ENCODE data around the gene MZB1.
A peak's percentile ranks its signal among the peaks of the same experiment; 100 is the strongest.

MZB1 gene

DNA sequence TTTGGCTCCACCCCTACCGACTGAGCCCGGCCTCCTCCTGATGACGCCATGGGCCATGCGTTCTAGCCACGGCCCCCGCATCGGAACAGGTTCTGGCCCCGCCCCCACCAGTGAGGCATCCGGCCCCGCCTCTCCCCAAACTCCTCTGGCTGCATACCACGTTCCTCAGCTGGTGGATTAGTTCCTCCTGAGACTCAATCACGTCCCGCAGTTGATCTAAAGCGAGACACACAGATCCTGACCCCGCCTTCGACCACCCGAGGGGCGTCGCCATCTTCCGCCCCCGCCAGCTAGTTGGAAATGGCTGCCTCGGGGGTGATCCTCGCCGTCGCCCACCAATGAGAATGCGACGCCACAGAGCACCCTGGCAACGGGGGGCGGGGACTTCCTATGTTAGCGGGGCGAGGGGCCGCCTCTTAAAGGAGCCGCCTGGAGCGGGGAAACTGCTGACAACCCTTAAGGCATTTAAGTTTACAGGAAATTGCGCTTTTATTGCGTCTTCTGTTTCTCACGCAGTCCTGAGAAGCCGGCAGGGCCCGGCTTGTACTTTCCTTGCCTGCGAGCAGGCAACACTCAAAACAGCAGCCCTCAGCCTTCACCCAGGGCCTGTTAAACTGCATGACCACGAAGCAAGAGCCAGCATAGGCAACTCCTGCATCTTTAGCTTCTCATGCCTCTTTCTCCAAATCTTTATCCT, 14.2 kb upstream of the MZB1 start, which contains the start of gene SPATA24:
Gene SPATA24, minus strand, starts transcription at position 303 of the 697 bp plus-strand sequence. Its CDS starts 29 bp downstream, at position 274.
- no peaks in the 10 kb centered on the region for H3K27me3 Mint-ChIP-seq
- H3K36me3 Mint-ChIP-seq = peaks cover 9% of the 10 kb centered on the region
- H3K27ac Mint-ChIP-seq = peak within 1 kb of the TSS; percentile 98
- peaks cover 40% of the 10 kb centered on the region for H3K4me1 Mint-ChIP-seq
- CTCF ChIA-PET = interaction anchor here (0.5 to 2.9 kb wide), 6 partner anchors 11 to 1167 kb away, joined by 3 to 22 read pairs (median 6); no protein-coding TSS in a partner anchor
- H3K9me3 Mint-ChIP-seq = no peaks in the 10 kb centered on the region
- peak; percentile 99 for DNase-seq
- H3K4me3 Mint-ChIP-seq = peak within 1 kb of the TSS; percentile 85

DNA sequence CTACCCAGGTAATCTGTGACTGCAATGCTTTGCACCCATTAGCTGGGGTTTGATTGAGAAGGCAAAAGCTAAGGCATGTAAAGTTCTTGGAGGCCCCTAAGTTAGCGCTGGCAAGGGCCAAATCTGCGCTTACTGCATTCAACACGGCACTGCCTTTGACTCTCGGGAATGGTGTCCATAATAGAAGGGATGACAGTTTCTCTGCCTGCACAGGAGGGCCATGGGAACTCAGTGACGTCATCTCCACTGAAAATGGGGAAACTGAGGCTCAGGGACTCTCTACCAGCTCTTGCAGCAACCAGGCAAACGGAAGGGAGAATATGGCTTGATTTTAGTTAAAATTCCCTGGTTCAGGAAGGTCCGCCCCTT, 13.7 kb upstream of the MZB1 start:
- H3K9me3 Mint-ChIP-seq = no peaks in the 10 kb centered on the region
- CTCF ChIA-PET = interaction anchor here (0.5 to 2.9 kb wide), 6 partner anchors 12 to 1168 kb away, joined by 3 to 22 read pairs (median 6); no protein-coding TSS in a partner anchor
- H3K4me1 Mint-ChIP-seq = peaks cover 40% of the 10 kb centered on the region
- peaks cover 9% of the 10 kb centered on the region for H3K36me3 Mint-ChIP-seq
- H3K27ac Mint-ChIP-seq = peak overlapping the region; percentile 98
- no peaks in the 10 kb centered on the region for H3K27me3 Mint-ChIP-seq
- peak; percentile 25 for DNase-seq
- H3K4me3 Mint-ChIP-seq = peak overlapping the region; percentile 85

DNA sequence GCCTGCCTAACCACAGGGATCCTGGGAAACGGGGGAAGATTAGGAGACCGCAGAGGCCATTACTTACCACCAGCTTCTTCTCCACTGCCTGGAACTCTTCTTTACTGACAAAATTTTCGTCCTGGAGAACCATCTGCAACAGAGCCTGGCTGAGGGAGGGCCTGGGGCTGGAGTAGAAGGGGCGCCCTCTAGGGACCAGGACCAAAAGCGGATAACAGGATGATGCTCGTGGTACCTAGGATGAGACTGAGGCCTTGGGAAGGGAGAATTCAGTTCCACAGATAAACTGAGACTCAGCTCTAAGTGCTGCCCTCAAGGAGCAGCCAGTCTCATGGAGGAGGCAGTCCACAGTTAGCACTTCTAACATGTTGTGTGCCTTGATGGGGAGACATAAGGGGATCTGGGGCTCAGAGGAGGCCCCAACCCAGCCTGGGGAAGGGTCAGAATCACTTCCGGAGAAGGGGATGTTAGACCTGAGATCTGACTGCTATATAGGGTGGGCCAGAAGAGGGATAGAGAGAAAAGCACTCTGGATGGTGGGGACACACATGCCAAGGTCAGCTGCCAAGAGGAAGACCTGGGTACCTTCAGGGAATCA, 12.9 kb upstream of the MZB1 start:
- Mint-ChIP-seq H3K9me3 (no peaks in the 10 kb centered on the region), H3K27ac (peak overlapping the region; percentile 98), H3K27me3 (no peaks in the 10 kb centered on the region), H3K36me3 (peaks cover 9% of the 10 kb centered on the region), H3K4me1 (peaks cover 39% of the 10 kb centered on the region), H3K4me3 (peak overlapping the region; percentile 85)
- CTCF ChIA-PET = interaction anchor here (0.5 to 2.9 kb wide), 10 partner anchors 10 to 923 kb away, joined by 3 to 22 read pairs (median 4); partner anchors contain the start of gene DNAJC18
- peak; percentile 33 for DNase-seq

DNA sequence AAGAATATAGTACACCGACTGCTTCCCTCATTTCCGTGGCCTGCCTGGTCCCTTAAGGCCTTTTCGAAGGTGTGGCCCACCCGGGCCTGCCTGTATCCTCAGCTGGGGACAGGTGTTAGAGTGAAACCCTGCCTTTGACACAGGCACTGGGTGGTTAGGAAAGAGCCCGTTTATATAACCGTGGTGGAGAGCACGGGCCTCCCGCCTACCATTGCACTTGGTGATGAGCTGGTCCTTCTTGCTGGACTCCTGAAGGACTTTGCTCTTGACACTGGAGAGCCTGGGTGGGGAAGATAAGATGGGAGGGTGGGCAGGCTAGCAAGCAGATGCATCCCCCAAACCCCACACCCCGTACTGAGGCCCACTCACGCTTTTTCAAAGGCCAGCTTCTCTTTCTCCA, 11.8 kb upstream of the MZB1 start:
- Mint-ChIP-seq H3K9me3 (no peaks in the 10 kb centered on the region), H3K36me3 (peaks cover 8% of the 10 kb centered on the region), H3K4me3 (no peak overlapping the region), H3K27ac (no peak overlapping the region), H3K4me1 (peaks cover 38% of the 10 kb centered on the region), H3K27me3 (no peaks in the 10 kb centered on the region)
- no peak for DNase-seq
- CTCF ChIA-PET = interaction anchor here (1.2 to 2.4 kb wide), 5 partner anchors 11 to 116 kb away, joined by 4 to 11 read pairs (median 5); no protein-coding TSS in a partner anchor

DNA sequence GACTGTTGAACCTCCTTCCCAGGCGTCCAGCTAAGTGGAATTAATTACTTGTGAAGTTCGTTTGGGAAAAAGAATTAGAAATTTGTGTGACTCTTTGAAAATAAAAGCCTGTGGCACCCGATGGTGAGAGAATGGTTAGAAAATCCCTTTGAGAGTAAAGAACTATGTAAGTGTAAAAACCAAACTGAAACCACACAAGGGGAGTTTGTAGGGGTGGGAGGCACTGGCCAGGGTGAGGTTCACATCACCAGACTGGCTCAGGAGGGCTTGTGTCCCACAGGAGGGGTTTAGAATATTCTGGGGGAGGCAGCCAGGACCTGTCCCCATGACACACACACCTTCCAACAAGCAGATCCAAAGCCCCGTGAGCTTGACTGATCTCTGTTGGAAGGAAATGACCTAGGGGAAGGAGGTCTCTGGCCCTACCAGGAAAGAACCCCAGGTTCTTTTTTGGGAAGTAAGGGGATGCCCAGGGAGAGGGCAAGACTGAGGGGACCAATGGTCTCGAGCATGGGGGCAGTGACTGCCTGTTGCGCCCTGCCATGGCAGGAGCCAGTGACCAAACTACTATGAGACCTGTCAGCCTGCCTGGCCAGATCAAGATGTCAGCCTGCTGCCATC, 9.9 kb upstream of the MZB1 start:
- Mint-ChIP-seq H3K4me1 (peaks cover 41% of the 10 kb centered on the region), H3K4me3 (no peak overlapping the region), H3K27me3 (peaks cover 7% of the 10 kb centered on the region), H3K27ac (no peak overlapping the region), H3K9me3 (no peaks in the 10 kb centered on the region), H3K36me3 (peaks cover 8% of the 10 kb centered on the region)
- no peak for DNase-seq
- CTCF ChIA-PET = interaction anchor here (0.9 kb wide), 1 partner anchor 10 kb away, joined by 3 read pairs; no protein-coding TSS in a partner anchor

DNA sequence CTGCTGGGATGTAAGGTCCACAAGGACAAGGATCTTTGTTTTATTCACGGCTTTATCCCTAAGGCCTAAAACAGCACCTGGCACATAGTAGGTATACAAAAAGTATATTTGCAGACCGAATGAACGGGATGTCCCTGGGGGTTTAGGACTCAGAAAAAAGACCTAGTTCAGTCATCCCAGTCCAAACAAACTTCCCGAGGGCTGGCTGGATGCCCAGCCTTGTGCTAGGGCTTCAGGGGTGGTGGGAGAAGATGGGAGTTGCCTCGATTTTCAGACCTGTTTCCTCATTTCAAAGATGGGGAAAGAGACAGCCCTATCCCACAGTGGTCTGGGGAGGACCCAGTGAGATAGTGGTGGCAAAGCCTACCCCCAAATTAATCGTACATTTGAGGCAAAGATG, 8.2 kb upstream of the MZB1 start:
- CTCF ChIA-PET = no interaction called here
- peaks cover 35% of the 10 kb centered on the region for H3K4me1 Mint-ChIP-seq
- DNase-seq = no peak
- no peaks in the 10 kb centered on the region for H3K9me3 Mint-ChIP-seq
- H3K4me3 Mint-ChIP-seq = no peak overlapping the region
- H3K36me3 Mint-ChIP-seq = peaks cover 8% of the 10 kb centered on the region
- peaks cover 23% of the 10 kb centered on the region for H3K27me3 Mint-ChIP-seq
- peak overlapping the region; percentile 35 for H3K27ac Mint-ChIP-seq

DNA sequence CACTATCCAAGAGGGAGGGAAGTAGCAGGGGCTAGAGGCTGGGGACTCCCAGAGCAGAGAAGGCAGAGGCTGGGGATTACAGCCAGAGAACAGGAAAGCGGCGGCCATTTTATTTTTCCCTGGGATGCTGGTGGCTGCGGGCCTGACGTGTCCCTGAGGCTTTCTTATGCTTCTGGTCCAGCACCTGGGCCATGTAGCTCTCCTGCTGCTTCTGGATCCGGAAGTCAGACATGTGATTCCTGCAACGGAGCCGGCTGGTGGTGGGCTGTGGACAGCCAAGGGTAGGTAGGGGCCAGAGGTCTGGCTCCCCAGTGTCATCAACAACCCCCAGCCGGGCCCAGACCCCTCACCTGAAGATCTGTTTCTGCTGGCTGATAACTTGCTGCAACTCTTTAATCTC, 7.0 kb upstream of the MZB1 start:
- CTCF ChIA-PET = interaction anchor here (1.3 to 1.6 kb wide), 2 partner anchors 14 to 117 kb away, joined by 3 read pairs; no protein-coding TSS in a partner anchor
- peaks cover 8% of the 10 kb centered on the region for H3K36me3 Mint-ChIP-seq
- no peak for DNase-seq
- H3K27me3 Mint-ChIP-seq = peaks cover 30% of the 10 kb centered on the region
- peaks cover 36% of the 10 kb centered on the region for H3K4me1 Mint-ChIP-seq
- peak overlapping the region; percentile 55 for H3K27ac Mint-ChIP-seq
- H3K4me3 Mint-ChIP-seq = no peak overlapping the region
- no peaks in the 10 kb centered on the region for H3K9me3 Mint-ChIP-seq

DNA sequence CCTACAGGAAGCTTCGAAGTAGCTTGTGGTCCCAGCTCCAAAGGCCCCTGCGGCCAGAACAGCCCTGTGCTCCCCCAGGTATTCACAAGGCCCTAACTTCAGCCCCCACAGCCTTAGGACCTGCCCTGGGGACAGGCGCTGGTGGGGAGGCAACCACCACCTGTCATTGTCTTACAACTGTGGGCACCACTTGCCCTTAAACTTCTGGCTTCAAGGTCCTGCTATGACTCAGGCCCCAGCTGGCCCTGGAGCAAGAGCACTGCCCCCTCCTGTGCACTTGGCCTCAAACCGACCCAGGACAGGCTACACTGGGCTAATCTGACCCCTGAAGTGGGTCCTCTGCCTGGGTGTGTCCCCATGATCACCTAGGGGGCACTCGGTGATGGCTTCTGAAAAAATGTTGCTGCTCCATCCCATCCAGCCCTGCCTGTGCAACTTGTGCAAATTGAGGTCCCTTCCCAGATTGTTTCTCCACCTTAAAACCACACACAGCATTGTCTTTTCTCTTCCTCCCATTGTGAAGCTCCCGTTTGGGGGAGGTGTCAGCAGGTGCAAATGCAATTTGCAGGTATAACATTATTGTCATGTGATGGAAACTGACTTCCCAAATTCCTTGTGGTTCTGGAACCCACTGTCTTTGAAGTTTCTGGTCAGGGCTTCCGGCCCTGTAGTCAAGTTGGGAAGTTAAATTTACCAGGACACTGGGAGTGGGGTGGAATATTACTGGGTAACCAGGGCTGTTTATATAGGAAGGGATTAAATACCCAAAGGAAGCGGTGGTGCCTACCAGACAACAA, 6.3 kb upstream of the MZB1 start:
- H3K9me3 Mint-ChIP-seq = no peaks in the 10 kb centered on the region
- peak overlapping the region; percentile 55 for H3K27ac Mint-ChIP-seq
- no peak for DNase-seq
- CTCF ChIA-PET = interaction anchor here (1.3 to 1.6 kb wide), 2 partner anchors 15 to 118 kb away, joined by 3 read pairs; no protein-coding TSS in a partner anchor
- peaks cover 42% of the 10 kb centered on the region for H3K4me1 Mint-ChIP-seq
- peak overlapping the region; percentile 8 for H3K4me3 Mint-ChIP-seq
- peaks cover 30% of the 10 kb centered on the region for H3K27me3 Mint-ChIP-seq
- peaks cover 4% of the 10 kb centered on the region for H3K36me3 Mint-ChIP-seq

DNA sequence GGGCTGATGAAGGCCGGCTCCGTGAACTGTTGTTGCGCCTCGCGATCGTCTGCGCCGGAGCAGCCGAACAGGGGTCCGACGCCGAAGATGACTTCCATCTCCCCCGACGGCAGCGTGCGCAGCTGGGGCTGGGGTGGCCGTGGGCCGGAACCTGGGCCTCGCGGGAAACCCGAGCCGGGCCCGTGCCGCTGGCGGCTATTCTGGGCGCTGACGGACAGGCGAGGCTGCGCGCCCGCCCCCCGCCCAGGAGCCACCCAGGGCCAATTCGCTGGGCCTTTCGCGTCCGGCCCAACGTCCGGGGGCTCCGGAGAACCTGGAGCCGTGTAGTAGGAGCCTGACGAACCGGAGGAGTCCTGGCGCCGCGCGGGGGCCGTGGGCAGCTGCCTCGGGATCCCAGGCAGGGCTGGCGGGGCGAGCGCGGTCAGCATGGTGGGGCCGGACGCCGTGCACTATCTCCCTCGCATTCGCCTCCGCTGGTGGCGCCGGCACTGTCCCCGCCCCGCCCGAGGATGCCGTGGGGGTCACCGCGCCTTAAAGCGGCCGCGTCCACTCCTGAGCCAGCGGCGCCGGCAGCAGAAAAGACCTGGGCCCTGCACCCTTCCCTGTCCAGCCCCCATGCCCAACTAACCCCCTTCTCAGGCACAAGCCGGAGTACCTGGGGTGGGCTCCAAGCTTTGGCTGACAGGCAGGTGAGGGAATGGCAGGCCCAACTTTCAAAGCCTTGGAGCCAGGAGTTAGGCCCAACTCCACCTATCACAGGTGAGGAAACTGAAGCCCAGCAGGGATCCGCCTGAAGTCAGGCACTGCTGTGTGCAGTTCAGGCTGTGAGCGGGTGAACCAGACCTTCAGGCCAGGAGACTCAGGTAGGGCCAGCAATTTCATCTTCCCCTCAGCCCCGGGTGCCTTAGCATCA, 5.2 kb upstream of the MZB1 start, which contains the start of gene PROB1:
Gene PROB1, minus strand, starts transcription at position 451 of the 913 bp plus-strand sequence. Its CDS starts 23 bp downstream, at position 428.
- Mint-ChIP-seq H3K4me3 (peak within 1 kb of the TSS; percentile 87), H3K4me1 (peaks cover 54% of the 10 kb centered on the region), H3K36me3 (peaks cover 4% of the 10 kb centered on the region), H3K9me3 (no peaks in the 10 kb centered on the region), H3K27me3 (peaks cover 30% of the 10 kb centered on the region), H3K27ac (no peak within 1 kb of the TSS)
- DNase-seq = no peak
- CTCF ChIA-PET = interaction anchor here (0.9 to 1.5 kb wide), 4 partner anchors 16 to 119 kb away, joined by 3 to 4 read pairs (median 3); no protein-coding TSS in a partner anchor

DNA sequence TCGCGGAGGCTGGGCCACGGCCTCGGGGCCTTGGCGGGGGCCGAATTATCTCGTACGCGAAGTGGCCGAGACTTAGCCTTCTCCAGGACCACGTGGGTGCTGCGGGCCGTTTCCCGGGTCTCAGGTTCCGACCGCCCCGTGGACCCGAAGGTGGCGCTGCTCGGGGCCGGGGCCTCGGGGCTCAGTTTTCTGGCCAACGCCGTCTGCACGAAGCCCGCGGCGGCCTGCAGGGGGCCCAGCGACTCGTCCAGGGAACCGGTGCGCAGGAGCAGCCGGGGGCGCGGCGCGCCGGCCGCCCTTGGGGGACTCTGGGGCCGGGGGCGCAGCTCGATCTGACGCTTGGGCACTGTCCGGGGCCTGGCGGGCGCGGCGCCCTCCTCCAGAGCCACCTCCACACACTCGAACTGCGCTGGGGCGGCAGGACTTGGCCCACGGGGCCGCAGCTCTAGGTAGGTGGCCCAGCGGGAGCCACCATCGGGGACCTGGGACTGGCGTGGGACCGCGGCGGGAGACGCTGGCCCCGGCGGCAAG, 4.5 kb upstream of the MZB1 start:
- CTCF ChIA-PET = interaction anchor here (0.9 to 1.5 kb wide), 3 partner anchors 25 to 120 kb away, joined by 3 to 4 read pairs (median 3); no protein-coding TSS in a partner anchor
- peak; percentile 68 for DNase-seq

DNA sequence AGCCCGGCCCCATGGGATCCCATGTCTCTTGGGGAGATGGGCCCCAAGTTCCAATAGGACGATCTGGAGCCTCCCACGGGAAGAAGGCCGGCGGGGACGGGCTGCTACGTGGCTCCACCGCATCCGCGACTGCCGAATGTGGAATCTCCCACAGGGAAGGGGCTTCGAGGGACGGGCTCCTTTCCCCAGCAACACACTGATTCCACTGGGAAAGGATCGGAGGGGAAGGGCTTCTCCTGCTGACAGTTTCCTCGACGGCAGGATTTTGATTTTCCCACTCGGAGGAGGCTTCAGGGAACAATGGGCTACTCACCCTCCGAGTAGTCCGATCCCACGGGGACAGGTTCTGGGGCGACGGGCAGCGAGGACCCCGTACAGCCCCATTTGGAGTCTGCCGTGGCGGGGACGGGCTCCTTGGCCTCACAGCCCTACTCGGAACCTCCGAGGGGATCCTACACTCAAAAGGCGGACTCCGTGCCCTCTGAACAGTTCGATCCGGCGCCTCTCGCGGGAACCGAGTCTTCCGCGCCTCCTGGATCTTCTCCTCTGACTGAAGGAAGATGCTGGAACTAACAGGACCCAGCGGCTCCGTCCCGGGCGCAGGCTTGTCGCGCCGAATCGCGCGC, 3.9 kb upstream of the MZB1 start:
- Mint-ChIP-seq H3K36me3 (peaks cover 1% of the 10 kb centered on the region), H3K4me1 (peaks cover 66% of the 10 kb centered on the region), H3K9me3 (no peaks in the 10 kb centered on the region), H3K27me3 (peaks cover 30% of the 10 kb centered on the region), H3K27ac (peak overlapping the region; percentile 87), H3K4me3 (peak overlapping the region; percentile 87)
- CTCF ChIA-PET = interaction anchor here (0.9 to 3.4 kb wide), 5 partner anchors 9 to 120 kb away, joined by 3 to 13 read pairs (median 4); partner anchors contain the start of gene PAIP2
- DNase-seq = no peak

More for the DNA sequence above, 4.5 kb upstream of the MZB1 start:
- peak overlapping the region; percentile 87 for H3K4me3 Mint-ChIP-seq
- no peaks in the 10 kb centered on the region for H3K9me3 Mint-ChIP-seq
- peaks cover 30% of the 10 kb centered on the region for H3K27me3 Mint-ChIP-seq
- peaks cover 1% of the 10 kb centered on the region for H3K36me3 Mint-ChIP-seq
- H3K4me1 Mint-ChIP-seq = peaks cover 61% of the 10 kb centered on the region
- no peak overlapping the region for H3K27ac Mint-ChIP-seq

All from activated naive CD4-positive, alpha-beta T cell treated with anti-CD3 and anti-CD28 coated beads, Interleukin-2, amount 10 ng/mL, durations not matched to agents 7 days and 5 days (primary cell).